Endothelial cell of umbilical vein (primary cell): ENCODE data around the gene GJA10. TPM values are rescaled to one million over a fixed set of nuclear protein-coding genes. Genes with fewer than 3 reads are reported as not detected.

Experiments used
- BruUV-seq: library from RNA; stranded (reverse); fragments of 400-500 nt; replicated peaks from 2 replicates; lab custom pipeline; 2021; lab: Mats Ljungman, UMichigan
- CTCF ChIA-PET: fragments of 300-600, 350-600 bp; sonication (Branson Sonifier 250); formaldehyde crosslinking; loops from one replicate; lab custom pipeline; 2021; ENCODE audit warnings: antibody characterized with exemption, inconsistent platforms; lab: Charles Lee
- POLR2A ChIA-PET: fragments of 300-600, 350-600 bp; sonication (Branson Sonifier 250); formaldehyde crosslinking; loops from one replicate; lab custom pipeline; 2021; ENCODE audit warnings: antibody characterized with exemption, inconsistent platforms; lab: Charles Lee
- DNase-seq: peaks from one replicate; pipeline ENCODE4 v3.0.0-alpha.2; 2011; ENCODE audit warnings: low read depth, low spot score
- FAIRE-seq: peaks from 2 replicates; lab custom pipeline; 2011; peaks lifted over from hg19 to GRCh38; lab: Jason Lieb, UNC
- H2AFZ ChIP-seq: 2 replicates; pipeline ENCODE4 v1.6.0; 2012; ENCODE audit warnings: low read depth, low read length, control low read depth, inconsistent platforms
- H3K27ac ChIP-seq: 2 replicates; pipeline ENCODE4 v1.5.1; 2011; ENCODE audit warnings: low read depth, mild to moderate bottlenecking, control low read depth, low read length, moderate library complexity; ENCODE audit not compliant: insufficient read depth
- H3K27me3 ChIP-seq, 2 experiments: 2 replicates each; pipeline versions ENCODE4 v1.6.0 to v1.6.1; 2011; ENCODE audit warnings: low read length in 2 of 2, mixed read lengths in 1 of 2; ENCODE audit not compliant: control insufficient read depth in 2 of 2, insufficient read depth in 2 of 2
- H3K36me3 ChIP-seq, 2 experiments: 2 replicates in 1 of 2; 3 replicates in 1 of 2; pipeline ENCODE4 v1.5.1; 2011; ENCODE audit warnings: low read length in 2 of 2, mild to moderate bottlenecking in 1 of 2, moderate library complexity in 1 of 2; ENCODE audit not compliant: control insufficient read depth in 2 of 2, insufficient read depth in 2 of 2; ENCODE audit errors: extremely low read depth in 1 of 2
- H3K4me1 ChIP-seq: 3 replicates; pipeline ENCODE4 v1.5.1; 2011; ENCODE audit warnings: mild to moderate bottlenecking, low read length; ENCODE audit not compliant: control insufficient read depth, insufficient read depth; ENCODE audit errors: extremely low read depth
- H3K4me2 ChIP-seq: 2 replicates; pipeline ENCODE4 v1.6.1; 2011; ENCODE audit warnings: low read length, control low read depth, mixed read lengths; ENCODE audit not compliant: insufficient read depth
- H3K4me3 ChIP-seq, 3 experiments: fragments of 200-600 bp in 1 of 3; sonication (generic), shearing (Covaris generic) in 1 of 3; replicated peaks in 1 of 3; 2 replicates each; pipeline ENCODE4 v1.5.1; 2011 to 2016; ENCODE audit warnings: control low read depth in 3 of 3, low read length in 3 of 3, mild to moderate bottlenecking in 2 of 3, inconsistent platforms in 1 of 3, low read depth in 1 of 3, moderate library complexity in 1 of 3; ENCODE audit not compliant: insufficient read depth in 1 of 3
- H3K79me2 ChIP-seq: 2 replicates; pipeline ENCODE4 v1.6.0; 2012; ENCODE audit warnings: low read length, inconsistent platforms; ENCODE audit not compliant: control insufficient read depth, insufficient read depth
- H3K9ac ChIP-seq: replicated peaks from 2 replicates; pipeline ENCODE3; 2011; ENCODE audit warnings: low read length, control low read depth; ENCODE audit not compliant: insufficient read depth; ENCODE audit errors: extremely low read depth
- H3K9me1 ChIP-seq: replicated peaks from 3 replicates; pipeline ENCODE4 v1.6.0; 2011; ENCODE audit warnings: mild to moderate bottlenecking, low read length; ENCODE audit not compliant: control insufficient read depth, insufficient read depth; ENCODE audit errors: extremely low read depth
- H3K9me3 ChIP-seq: replicated peaks from 2 replicates; pipeline ENCODE4 v1.5.1; 2012; ENCODE audit warnings: low read length, inconsistent platforms; ENCODE audit not compliant: control insufficient read depth, insufficient read depth
- H4K20me1 ChIP-seq: replicated peaks from 2 replicates; pipeline ENCODE3; 2011; ENCODE audit warnings: mild to moderate bottlenecking, low read length; ENCODE audit not compliant: control insufficient read depth, insufficient read depth; ENCODE audit errors: extremely low read depth
- CTCF ChIP-seq, 2 donors: IDR thresholded peaks; 1 replicate in 1 of 2; 2 replicates in 1 of 2; pipeline ENCODE4 v1.5.1; 2011; ENCODE audit warnings: low read length in 2 of 2, mild to moderate bottlenecking in 2 of 2, moderate library complexity in 2 of 2, control low read depth in 1 of 2, inconsistent platforms in 1 of 2, low read depth in 1 of 2; ENCODE audit not compliant: insufficient read depth in 1 of 2; ENCODE audit errors: extremely low read depth in 1 of 2
- EZH2 ChIP-seq: IDR thresholded peaks from 2 replicates; pipeline ENCODE4 v1.6.1; 2012; ENCODE audit warnings: borderline replicate concordance, low read depth, mild to moderate bottlenecking, moderate library complexity, low read length, inconsistent platforms; ENCODE audit not compliant: severe bottlenecking
- FOS ChIP-seq: IDR thresholded peaks from 2 replicates; pipeline ENCODE4 v1.6.1; 2011; ENCODE audit warnings: mild to moderate bottlenecking, low read length, moderate library complexity, borderline replicate concordance; ENCODE audit not compliant: insufficient read depth
- GATA2 ChIP-seq: IDR thresholded peaks from 2 replicates; pipeline ENCODE4 v1.7.0; 2011; ENCODE audit warnings: low read depth, mild to moderate bottlenecking, moderate library complexity, mixed read lengths, low read length; ENCODE audit not compliant: insufficient read length, insufficient read depth
- JUN ChIP-seq: IDR thresholded peaks from 2 replicates; pipeline ENCODE4 v1.6.1; 2011; ENCODE audit warnings: borderline replicate concordance, low read depth; ENCODE audit not compliant: insufficient read length, insufficient read depth
- MAX ChIP-seq: IDR thresholded peaks from 2 replicates; pipeline ENCODE4 v1.6.1; 2011; ENCODE audit not compliant: insufficient read depth, insufficient read length
- MYC ChIP-seq: IDR thresholded peaks from one replicate; pipeline ENCODE4 v1.6.1; 2011; ENCODE audit warnings: mild to moderate bottlenecking, low read depth, low read length
- POLR2A ChIP-seq: IDR thresholded peaks from 2 replicates; pipeline ENCODE4 v1.6.1; 2012; ENCODE audit warnings: low read depth, mild to moderate bottlenecking, control low read depth, low read length
- POLR2AphosphoS5 ChIP-seq: IDR thresholded peaks from 2 replicates; pipeline ENCODE4 v1.6.1; 2012; ENCODE audit warnings: low read depth, mild to moderate bottlenecking, control low read depth, low read length, moderate library complexity; ENCODE audit not compliant: insufficient read depth
- dilution Hi-C: fragments of 300-500 bp; cut with MboI; formaldehyde crosslinking; loops from one replicate; pipeline ENCODE4 v1.15.0; 2019; ENCODE audit warnings: low sequenced_read_pairs; ENCODE audit not compliant: extremely low pct_ligation_motif_present
- intact Hi-C: fragments of 100-400 bp; cut with micrococcal nuclease; formaldehyde crosslinking; loops from one replicate; pipeline ENCODE4 v1.10.0; 2022
- polyA plus RNA-seq, 4 experiments: library from polyadenylated mRNA; depleted of rRNA in 3 of 4; stranded (reverse) in 3 of 4; unstranded in 1 of 4; fragments of >200 nt; gene quantifications; 2 replicates each; pipeline versions ENCODE4 v1.2.1 to v1.2.3, GENCODE V29; 2011 to 2012; ENCODE audit warnings: missing spikeins in 1 of 4
- total RNA-seq: library from RNA; stranded (reverse); gene quantifications from 2 replicates; pipeline ENCODE4 v1.2.3, GENCODE V29; 2021

Gene GJA10
- total and polyA plus RNA-seq, 2 donors (not counting 3 experiments of a cell fraction or from before 2014, with no cell fraction given), result not detected

GRCh38 chr6:89886378-89887120 is 7.7 kb upstream of the GJA10 start:
- Histone ChIP-seq H4K20me1 (no peaks in the 10 kb centered on the region), H3K9ac (no peak overlapping the region), H3K79me2 (no peaks in the 10 kb centered on the region), H3K4me3 (no peak overlapping the region), H3K9me1 (no peaks in the 10 kb centered on the region), H3K9me3 (no peaks in the 10 kb centered on the region), H2AFZ (no peak overlapping the region), H3K4me1 (no peaks in the 10 kb centered on the region), H3K4me2 (no peak overlapping the region), H3K27ac (no peak overlapping the region), H3K36me3 (no peaks in the 10 kb centered on the region), H3K27me3 (peaks cover 3 to 17% of the 10 kb centered on the region in 2 experiments)
- TF ChIP-seq POLR2AphosphoS5 (no peak), JUN (no peak), CTCF (IDR thresholded peaks at IDR 0.05; ENCODE audit: extremely low read depth in 1 of 2, insufficient read depth in 1 of 2, low read depth in 1 of 2, low read length in 2 of 2) (no peak), EZH2 (no peak), FOS (no peak), MAX (no peak), GATA2 (no peak), POLR2A (no peak), MYC (no peak)
- ChIA-PET POLR2A (no interaction called here), CTCF (interaction anchor here (1.1 kb wide), 1 partner anchor 593 kb away, joined by 3 read pairs; no protein-coding TSS in a partner anchor)
- no TSS peak for BruUV-seq
- intact Hi-C loops, result no loop called here
- no peak for DNase-seq
- dilution Hi-C loops, result no loop called here
- FAIRE-seq, result no peak
